Prostate gland (tissue), 2 donors: ENCODE results near the gene TMED7. TPM values are rescaled to one million over a fixed set of nuclear protein-coding genes. Genes with fewer than 3 reads are reported as not detected.

Source experiments
- DNase-seq: peaks from one replicate; pipeline ENCODE4 v3.0.0-alpha.2; 2019; ENCODE audit warnings: low spot score
- H3K27ac ChIP-seq, 2 donors: fragments of 200-600 bp; sonication (generic); 2 replicates each; pipeline ENCODE4 v1.5.1; 2017 to 2019
- H3K27me3 ChIP-seq: fragments of 200-600 bp; sonication (generic); replicated peaks from 2 replicates; pipeline ENCODE4 v1.5.1; 2019; ENCODE audit not compliant: insufficient read depth
- H3K36me3 ChIP-seq, 2 donors: fragments of 200-600 bp; sonication (generic); 1 replicate in 1 of 2; 2 replicates in 1 of 2; pipeline versions ENCODE4 v1.5.1 to v1.8.1; 2017 to 2019
- H3K4me1 ChIP-seq: fragments of 200-600 bp; sonication (generic); replicated peaks from 2 replicates; pipeline ENCODE4 v1.5.1; 2019
- H3K4me3 ChIP-seq, 2 donors: fragments of 200-600 bp; sonication (generic); 2 replicates each; pipeline ENCODE4 v1.5.1; 2017 to 2019
- H3K9me3 ChIP-seq: fragments of 200-600 bp; sonication (generic); 2 replicates; pipeline ENCODE4 v1.5.1; 2017
- POLR2A ChIP-seq: fragments of 450-650 bp; IDR thresholded peaks from one replicate; pipeline ENCODE4 v1.6.1; 2016; ENCODE audit warnings: antibody characterized with exemption, mild to moderate bottlenecking
- POLR2AphosphoS5 ChIP-seq: sonication (generic); formaldehyde crosslinking; IDR thresholded peaks from one replicate; pipeline ENCODE4 v1.6.1; 2017; ENCODE audit warnings: antibody characterized with exemption
- WGBS: methylation state at CpG from one replicate; pipeline ENCODE4 v1.1.5; 2018; 5-methylcytosine and 5-hydroxymethylcytosine counted together
- intact Hi-C: fragments of 100-400 bp; cut with DNase I; formaldehyde crosslinking; loops from one replicate; pipeline ENCODE4 v1.14.2; 2022
- total RNA-seq, 2 donors: library from RNA; depleted of rRNA; stranded (reverse); fragments of >200 nt; gene quantifications; one replicate each; pipeline ENCODE4 v1.1.0, GENCODE V29; 2016
- TF ChIP-seq, protein P1 (sequence below), 4 experiments: fragments of 200-600 bp in 2 of 4; fragments of 450-650 bp in 2 of 4; sonication (generic) in 2 of 4; IDR thresholded peaks; 1 replicate in 3 of 4; 2 replicates in 1 of 4; pipeline ENCODE4 v1.5.1; 2016 to 2019; ENCODE audit warnings: antibody characterized with exemption in 4 of 4, mild to moderate bottlenecking in 2 of 4, moderate library complexity in 2 of 4

TMED7 gene
- total RNA-seq, 2 donors from 2014 or later = 109 to 155 TPM

DNA sequence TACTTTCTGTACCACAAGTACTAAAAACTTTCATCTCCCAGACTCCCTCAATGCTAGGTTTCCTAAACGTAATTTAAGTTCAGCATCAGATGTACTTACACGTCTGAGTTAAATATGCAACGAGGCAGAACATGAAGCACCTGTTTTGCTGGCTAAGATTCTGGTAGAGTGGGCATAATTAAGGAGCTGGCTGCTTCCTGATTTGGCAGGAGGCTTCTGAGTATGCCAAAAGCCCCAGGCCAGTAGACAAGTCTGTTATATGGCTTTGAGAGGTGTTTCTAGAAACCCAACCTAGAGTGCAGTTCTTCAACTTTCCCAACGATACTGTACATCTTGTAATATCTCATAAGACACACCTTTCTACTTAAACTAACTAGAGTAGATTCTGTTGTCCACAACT lies 37.2 kb downstream of the TMED7 start:
- no peaks in the 10 kb centered on the region for H3K27me3 ChIP-seq
- H3K4me3 ChIP-seq = no peak overlapping the region
- H3K4me1 ChIP-seq = no peaks in the 10 kb centered on the region
- TF ChIP-seq, protein P1, sequence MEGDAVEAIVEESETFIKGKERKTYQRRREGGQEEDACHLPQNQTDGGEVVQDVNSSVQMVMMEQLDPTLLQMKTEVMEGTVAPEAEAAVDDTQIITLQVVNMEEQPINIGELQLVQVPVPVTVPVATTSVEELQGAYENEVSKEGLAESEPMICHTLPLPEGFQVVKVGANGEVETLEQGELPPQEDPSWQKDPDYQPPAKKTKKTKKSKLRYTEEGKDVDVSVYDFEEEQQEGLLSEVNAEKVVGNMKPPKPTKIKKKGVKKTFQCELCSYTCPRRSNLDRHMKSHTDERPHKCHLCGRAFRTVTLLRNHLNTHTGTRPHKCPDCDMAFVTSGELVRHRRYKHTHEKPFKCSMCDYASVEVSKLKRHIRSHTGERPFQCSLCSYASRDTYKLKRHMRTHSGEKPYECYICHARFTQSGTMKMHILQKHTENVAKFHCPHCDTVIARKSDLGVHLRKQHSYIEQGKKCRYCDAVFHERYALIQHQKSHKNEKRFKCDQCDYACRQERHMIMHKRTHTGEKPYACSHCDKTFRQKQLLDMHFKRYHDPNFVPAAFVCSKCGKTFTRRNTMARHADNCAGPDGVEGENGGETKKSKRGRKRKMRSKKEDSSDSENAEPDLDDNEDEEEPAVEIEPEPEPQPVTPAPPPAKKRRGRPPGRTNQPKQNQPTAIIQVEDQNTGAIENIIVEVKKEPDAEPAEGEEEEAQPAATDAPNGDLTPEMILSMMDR (IDR thresholded peaks at IDR 0.05) = no peak
- TF ChIP-seq POLR2AphosphoS5 (no peak), POLR2A (no peak)
- H3K36me3 ChIP-seq = no peaks in the 10 kb centered on the region
- H3K9me3 ChIP-seq = no peaks in the 10 kb centered on the region
- WGBS = 28% methylated on average over 4 of the region's 4 CpGs
- no peak for DNase-seq
- no peak overlapping the region for H3K27ac ChIP-seq
- intact Hi-C loops = loop anchor here (5.0 kb wide), 2 partner anchors 211 to 276 kb away; no protein-coding TSS in a partner anchor

DNA sequence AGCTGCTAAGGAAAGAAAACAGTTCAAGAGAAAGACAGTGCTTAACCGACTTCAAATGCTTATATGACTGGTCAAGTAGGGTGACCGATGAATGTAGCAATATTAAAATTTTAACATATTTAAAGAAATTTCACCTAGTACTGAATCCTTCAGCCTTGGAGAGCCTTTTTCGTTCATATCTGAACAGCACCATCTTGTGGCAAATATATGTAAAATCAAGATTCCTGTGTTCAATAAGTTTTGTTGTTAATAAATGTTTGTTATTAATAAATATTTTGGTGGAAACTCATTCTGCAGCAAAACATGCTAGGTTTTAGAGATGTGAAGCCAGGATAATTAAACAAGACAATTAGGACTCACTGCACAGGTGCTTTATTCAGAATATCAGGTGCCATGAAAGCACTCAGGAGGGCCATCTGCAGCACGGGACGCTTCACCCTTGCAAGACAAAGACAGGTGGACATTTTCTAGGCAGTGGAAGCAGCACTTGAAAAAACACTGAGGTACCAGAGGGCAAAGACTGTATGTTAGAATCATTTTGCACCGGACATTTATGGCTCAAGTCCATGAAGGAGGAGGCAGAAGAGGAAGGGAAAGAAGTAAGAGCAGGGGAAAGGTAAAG lies 39.2 kb downstream of the TMED7 start:
- H3K27ac ChIP-seq = no peak overlapping the region
- H3K36me3 ChIP-seq = no peaks in the 10 kb centered on the region
- intact Hi-C loops = loop anchor here (5.0 kb wide), 2 partner anchors 209 to 274 kb away; no protein-coding TSS in a partner anchor
- no peaks in the 10 kb centered on the region for H3K4me1 ChIP-seq
- no peak overlapping the region for H3K4me3 ChIP-seq
- H3K9me3 ChIP-seq = no peaks in the 10 kb centered on the region
- no peaks in the 10 kb centered on the region for H3K27me3 ChIP-seq
- DNase-seq = no peak
- WGBS = 59% methylated on average over 6 of the region's 6 CpGs
- TF ChIP-seq, protein P1 (IDR thresholded peaks at IDR 0.05) = peak; percentile 45 to 68 (median 58)
- no peak for TF ChIP-seq POLR2A

DNA sequence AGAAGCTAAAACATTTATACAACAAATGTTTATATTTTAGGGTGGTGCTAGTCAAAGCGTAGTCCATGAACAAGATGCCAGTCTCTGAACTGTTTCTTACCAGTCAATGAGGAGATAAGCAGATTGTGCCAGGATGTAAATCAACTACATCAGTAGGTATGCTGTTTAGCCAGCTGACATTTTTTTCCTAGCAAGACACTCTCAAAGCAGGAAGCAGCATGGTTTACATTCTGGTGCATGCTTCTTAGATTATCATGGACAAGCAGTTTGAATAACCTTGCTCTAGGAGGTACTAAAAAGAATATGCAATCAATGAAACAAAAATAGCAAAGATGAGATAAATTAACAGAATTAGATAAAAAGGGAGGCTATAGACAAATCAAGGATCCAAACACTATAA lies 40.6 kb downstream of the TMED7 start:
- H3K27ac ChIP-seq = no peak overlapping the region
- TF ChIP-seq, protein P1 (IDR thresholded peaks at IDR 0.05) = no peak
- TF ChIP-seq POLR2AphosphoS5 (no peak), POLR2A (no peak)
- no peaks in the 10 kb centered on the region for H3K4me1 ChIP-seq
- H3K27me3 ChIP-seq = no peaks in the 10 kb centered on the region
- no peak overlapping the region for H3K4me3 ChIP-seq
- H3K36me3 ChIP-seq = no peaks in the 10 kb centered on the region
- H3K9me3 ChIP-seq = no peaks in the 10 kb centered on the region
- DNase-seq = no peak
- 57% methylated on average over 1 of the region's 1 CpG for WGBS
- intact Hi-C loops = loop anchor here (5.0 kb wide), 2 partner anchors 208 to 273 kb away; no protein-coding TSS in a partner anchor

DNA sequence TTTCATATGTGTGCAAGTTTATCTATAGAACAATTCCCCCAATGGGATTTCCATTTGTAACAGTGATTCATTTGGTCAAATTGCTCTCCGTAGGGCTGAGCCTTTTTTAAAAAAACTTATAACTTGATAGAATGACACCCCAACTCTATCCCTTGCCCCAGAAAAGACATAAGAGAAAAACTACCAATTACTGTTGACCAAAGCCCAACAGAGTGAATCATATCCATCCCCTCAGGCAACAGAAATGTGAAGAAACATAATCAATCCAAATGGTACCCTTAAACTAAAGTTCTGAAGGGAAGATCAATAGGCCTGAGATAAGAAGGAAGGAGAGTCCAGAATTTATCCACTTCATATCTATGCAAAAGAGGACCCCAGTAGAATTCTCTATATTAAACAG lies 41.3 kb downstream of the TMED7 start:
- Histone ChIP-seq H3K27me3 (no peaks in the 10 kb centered on the region), H3K4me1 (no peaks in the 10 kb centered on the region), H3K36me3 (no peaks in the 10 kb centered on the region), H3K27ac (no peak overlapping the region), H3K4me3 (no peak overlapping the region), H3K9me3 (no peaks in the 10 kb centered on the region)
- intact Hi-C loops = no loop called here
- TF ChIP-seq POLR2AphosphoS5 = no peak
- TF ChIP-seq POLR2A = no peak
- TF ChIP-seq, protein P1 (IDR thresholded peaks at IDR 0.05) = no peak
- no peak for DNase-seq
- 94% methylated on average over 1 of the region's 1 CpG for WGBS

DNA sequence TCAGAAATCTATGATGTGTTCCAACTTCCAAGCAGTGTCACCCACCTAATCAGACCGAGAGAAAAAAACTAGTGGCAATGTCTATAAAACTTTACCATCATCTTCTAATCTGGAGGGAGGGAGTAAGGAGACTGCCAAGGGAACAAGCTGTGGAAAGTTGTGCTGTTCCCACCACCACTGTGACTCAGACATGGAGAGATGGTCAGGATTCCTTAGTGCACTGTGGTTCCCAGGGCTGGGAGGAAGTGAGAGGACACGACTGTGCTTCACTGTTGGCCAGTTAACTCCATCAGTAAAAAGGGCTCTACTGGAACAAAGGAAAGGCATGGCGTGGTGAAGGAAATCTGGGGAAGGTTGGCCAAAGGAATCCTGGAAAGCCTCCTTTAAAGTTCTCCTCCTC lies 42.4 kb downstream of the TMED7 start:
- intact Hi-C loops = no loop called here
- 61% methylated on average over 3 of the region's 3 CpGs for WGBS

More for the DNA sequence above, 42.4 kb downstream of the TMED7 start:
- H3K9me3 ChIP-seq = no peaks in the 10 kb centered on the region
- no peak overlapping the region for H3K27ac ChIP-seq
- no peak for TF ChIP-seq POLR2AphosphoS5
- H3K4me3 ChIP-seq = no peak overlapping the region
- no peaks in the 10 kb centered on the region for H3K36me3 ChIP-seq
- no peaks in the 10 kb centered on the region for H3K27me3 ChIP-seq
- no peaks in the 10 kb centered on the region for H3K4me1 ChIP-seq
- DNase-seq = no peak
